Neutrophil (primary cell): ENCODE measurements around the gene ABCF1.
A peak's percentile ranks its signal among the peaks of the same experiment; 100 is the strongest.

Experiments
- H3K27ac ChIP-seq: fragments of 200-600 bp; sonication (generic); 2 replicates; pipeline ENCODE4 v1.5.1; 2016; ENCODE audit warnings: mild to moderate bottlenecking, moderate library complexity
- H3K27me3 ChIP-seq: fragments of 200-600 bp; sonication (generic); 2 replicates; pipeline ENCODE4 v1.6.0; 2016; ENCODE audit warnings: mild to moderate bottlenecking
- H3K36me3 ChIP-seq: fragments of 200-600 bp; sonication (generic); 2 replicates; pipeline ENCODE4 v1.5.1; 2017
- H3K4me1 ChIP-seq, 2 experiments: fragments of 200-600 bp in 1 of 2; sonication (generic) in 1 of 2; 1 replicate in 1 of 2; 2 replicates in 1 of 2; pipeline versions ENCODE4 v1.5.1 to v1.6.1; 2013 to 2016; ENCODE audit warnings: low read depth in 1 of 2, low read length in 1 of 2, mild to moderate bottlenecking in 1 of 2, moderate library complexity in 1 of 2; ENCODE audit not compliant: control insufficient read depth in 1 of 2, insufficient read depth in 1 of 2
- H3K4me3 ChIP-seq, 2 experiments: fragments of 200-600 bp in 1 of 2; sonication (generic) in 1 of 2; 1 replicate in 1 of 2; 2 replicates in 1 of 2; pipeline ENCODE4 v1.5.1; 2013 to 2016; ENCODE audit warnings: low read depth in 1 of 2, low read length in 1 of 2, mild to moderate bottlenecking in 1 of 2, moderate library complexity in 1 of 2
- H3K9me3 ChIP-seq: fragments of 200-600 bp; sonication (generic); 2 replicates; pipeline ENCODE4 v1.5.1; 2016
- CTCF ChIP-seq: fragments of 200-600 bp; sonication (generic); IDR thresholded peaks from 2 replicates; pipeline ENCODE4 v1.5.1; 2016; ENCODE audit warnings: antibody characterized with exemption

The ABCF1 gene

GRCh38 chr6:30556066-30556905 lies 15.0 kb upstream of the ABCF1 start, which contains the start of gene GNL1:
TSS of gene GNL1 (minus strand) at chr6:30556489. CDS start at chr6:30556203, 286 bp downstream.
- Histone ChIP-seq H3K27ac (peak within 1 kb of the TSS; percentile 99), H3K4me3 (peak within 1 kb of the TSS; percentile 95 to 100), H3K27me3 (peaks cover 6% of the 10 kb centered on the region), H3K9me3 (no peaks in the 10 kb centered on the region), H3K4me1 (peaks cover 23% of the 10 kb centered on the region in 2 experiments), H3K36me3 (peaks cover 11% of the 10 kb centered on the region)
- peak; percentile 54 for TF ChIP-seq CTCF

- Histone ChIP-seq H3K36me3 (peaks cover 11% of the 10 kb centered on the region), H3K9me3 (no peaks in the 10 kb centered on the region), H3K4me1 (peaks cover 23% of the 10 kb centered on the region in 2 experiments), H3K27ac (peak within 1 kb of the TSS; percentile 99), H3K27me3 (peaks cover 6% of the 10 kb centered on the region), H3K4me3 (peak within 1 kb of the TSS; percentile 95 to 100)
- TF ChIP-seq CTCF: no peak
Observed at GRCh38 chr6:30556906-30557682, 14.1 kb upstream of the ABCF1 start, which contains the start of gene PRR3. TSS of gene PRR3 (plus strand) at chr6:30557295. CDS start at chr6:30557345, 50 bp downstream.

GRCh38 chr6:30557683-30557981 lies 13.6 kb upstream of the ABCF1 start:
- Histone ChIP-seq H3K27ac (peak overlapping the region; percentile 99), H3K36me3 (peaks cover 10% of the 10 kb centered on the region), H3K9me3 (no peaks in the 10 kb centered on the region), H3K4me1 (peaks cover 23% of the 10 kb centered on the region in 2 experiments), H3K27me3 (peaks cover 6% of the 10 kb centered on the region), H3K4me3 (peak overlapping the region; percentile 95 to 100)
- no peak for TF ChIP-seq CTCF

- Histone ChIP-seq H3K9me3 (no peaks in the 10 kb centered on the region), H3K27ac (no peak overlapping the region), H3K36me3 (peaks cover 11% of the 10 kb centered on the region), H3K27me3 (no peaks in the 10 kb centered on the region), H3K4me3 (no peak overlapping the region), H3K4me1 (peaks cover 11 to 13% of the 10 kb centered on the region in 2 experiments)
- TF ChIP-seq CTCF: no peak
Observed at GRCh38 chr6:30560930-30561329, 10.3 kb upstream of the ABCF1 start.

GRCh38 chr6:30562470-30563425 lies 8.5 kb upstream of the ABCF1 start:
- H3K36me3 ChIP-seq: peaks cover 11% of the 10 kb centered on the region
- no peaks in the 10 kb centered on the region for H3K9me3 ChIP-seq
- TF ChIP-seq CTCF: no peak
- no peaks in the 10 kb centered on the region for H3K27me3 ChIP-seq
- peaks cover 4% of the 10 kb centered on the region in 2 experiments for H3K4me1 ChIP-seq
- no peak overlapping the region for H3K27ac ChIP-seq
- H3K4me3 ChIP-seq: no peak overlapping the region
